HCT116 (cell line): Measurements from ENCODE around the gene RPS27L. TPM values are rescaled to one million over a fixed set of nuclear protein-coding genes. Genes with fewer than 3 reads are reported as not detected.
A peak's percentile ranks its signal among the peaks of the same experiment; 100 is the strongest.

Experiments used
- ATAC-seq: fragments of 200-7000 bp; cut with Tn5 transposase; 2 replicates; pipeline ENCODE4 v1.9.1; 2020; ENCODE audit warnings: mild to moderate bottlenecking, moderate library complexity
- BruUV-seq: library from RNA; stranded (reverse); fragments of 400-500 nt; replicated peaks from 2 replicates; lab custom pipeline; 2021; lab: Mats Ljungman, UMichigan
- CTCF ChIA-PET: fragments of 300-600 bp; sonication (Branson Sonifier 250); formaldehyde crosslinking; loops from one replicate; lab custom pipeline; 2021; ENCODE audit warnings: antibody characterized with exemption; lab: Charles Lee
- POLR2A ChIA-PET: fragments of 300-600, 350-600 bp; sonication (Branson Sonifier 250); formaldehyde crosslinking; loops from one replicate; lab custom pipeline; 2021; ENCODE audit warnings: antibody characterized with exemption; lab: Charles Lee
- RAD21 ChIA-PET, 2 experiments: fragments of 300-600 bp; sonication (Branson Sonifier 250); formaldehyde crosslinking; loops; one replicate each; lab custom pipeline; 2023; ENCODE audit warnings: low total read pairs in 2 of 2; ENCODE audit not compliant: uncharacterized antibody in 2 of 2, unreplicated experiment in 2 of 2, low non-redundant PET in 1 of 2; lab: Charles Lee
- DNase-seq: peaks from one replicate; pipeline ENCODE4 v3.0.0-alpha.2; 2010; ENCODE audit warnings: low read depth, low spot score
- H2AFZ ChIP-seq: fragments of 200-600 bp; shearing (Covaris generic), sonication (generic); 2 replicates; pipeline ENCODE4 v1.6.1; 2017; ENCODE audit warnings: low read depth, mixed run types, mixed read lengths, antibody characterized with exemption, low read length; ENCODE audit not compliant: poor library complexity, severe bottlenecking
- H3K27ac ChIP-seq: 2 replicates; pipeline ENCODE4 v1.5.1; 2012; ENCODE audit warnings: low read depth, low read length
- H3K27me3 ChIP-seq: fragments of 200-600 bp; sonication (generic); 2 replicates; pipeline ENCODE4 v1.6.1; 2016; ENCODE audit warnings: mixed run types, low read length, mixed read lengths; ENCODE audit not compliant: insufficient read depth
- H3K36me3 ChIP-seq, 2 experiments: fragments of 200-500 bp in 1 of 2; fragments of 200-600 bp in 1 of 2; sonication (Bioruptor generic) in 1 of 2; sonication (generic) in 1 of 2; 2 replicates each; pipeline versions ENCODE4 v1.5.1 to v1.6.1; 2014 to 2016; ENCODE audit warnings: low read length in 2 of 2, inconsistent platforms in 1 of 2, mixed read lengths in 1 of 2, mixed run types in 1 of 2; ENCODE audit not compliant: insufficient read depth in 2 of 2, control insufficient read depth in 1 of 2
- H3K4me1 ChIP-seq, 2 experiments: fragments of 200-600 bp in 1 of 2; sonication (generic) in 1 of 2; 2 replicates each; pipeline versions ENCODE4 v1.5.1 to v1.6.1; 2012 to 2017; ENCODE audit warnings: low read length in 2 of 2, inconsistent platforms in 1 of 2, mild to moderate bottlenecking in 1 of 2, mixed read lengths in 1 of 2, mixed run types in 1 of 2, moderate library complexity in 1 of 2; ENCODE audit not compliant: insufficient read depth in 2 of 2, control insufficient read depth in 1 of 2
- H3K4me2 ChIP-seq: fragments of 200-600 bp; sonication (generic); 2 replicates; pipeline ENCODE4 v1.6.1; 2017; ENCODE audit warnings: mixed run types, low read length, mixed read lengths
- H3K4me3 ChIP-seq, 2 experiments: fragments of 200-600 bp in 1 of 2; sonication (generic) in 1 of 2; replicated peaks in 1 of 2; 2 replicates each; pipeline ENCODE4 v1.5.1; 2011 to 2016; ENCODE audit warnings: low read length in 2 of 2, control low read depth in 1 of 2, low read depth in 1 of 2, mild to moderate bottlenecking in 1 of 2, mixed read lengths in 1 of 2, mixed run types in 1 of 2
- H3K79me2 ChIP-seq: fragments of 200-600 bp; sonication (generic); 2 replicates; pipeline ENCODE4 v1.6.1; 2017; ENCODE audit warnings: mild to moderate bottlenecking, mixed run types, low read length, moderate library complexity, mixed read lengths; ENCODE audit not compliant: insufficient read depth
- H3K9ac ChIP-seq: fragments of 200-600 bp; sonication (generic); 2 replicates; pipeline ENCODE4 v1.6.1; 2016; ENCODE audit warnings: low read length, mixed read lengths
- H3K9me2 ChIP-seq: fragments of 200-600 bp; sonication (generic), shearing (Covaris generic); 2 replicates; pipeline ENCODE4 v1.6.1; 2017; ENCODE audit warnings: mixed run types, mild to moderate bottlenecking, moderate library complexity; ENCODE audit not compliant: insufficient read depth
- H3K9me3 ChIP-seq, 2 experiments: fragments of 200-500 bp in 1 of 2; fragments of 200-600 bp in 1 of 2; sonication (Bioruptor generic) in 1 of 2; sonication (generic) in 1 of 2; 2 replicates each; pipeline ENCODE4 v1.6.1; 2014 to 2017; ENCODE audit warnings: low read length in 2 of 2, mixed read lengths in 2 of 2, inconsistent platforms in 1 of 2, low read depth in 1 of 2, mild to moderate bottlenecking in 1 of 2, mixed run types in 1 of 2, moderate library complexity in 1 of 2; ENCODE audit not compliant: control insufficient read depth in 1 of 2, insufficient read depth in 1 of 2
- H4K20me1 ChIP-seq: fragments of 200-600 bp; sonication (generic), shearing (Covaris generic); 2 replicates; pipeline ENCODE4 v1.6.1; 2017; ENCODE audit warnings: mixed run types, mild to moderate bottlenecking, moderate library complexity; ENCODE audit not compliant: insufficient read depth
- ATF3 ChIP-seq: IDR thresholded peaks from 2 replicates; pipeline ENCODE4 v1.6.1; 2012
- CBX3 ChIP-seq: IDR thresholded peaks from 2 replicates; pipeline ENCODE4 v1.6.1; 2012; ENCODE audit warnings: low read depth
- CTCF ChIP-seq, 3 experiments: fragments of 200-600 bp in 1 of 3; sonication (generic) in 1 of 3; IDR thresholded peaks in 2 of 3; conservative IDR thresholded peaks in 1 of 3; 2 replicates each; pipeline ENCODE4 v1.5.1; 2012 to 2017; ENCODE audit warnings: low read depth in 2 of 3, low read length in 2 of 3, antibody characterized with exemption in 1 of 3, borderline replicate concordance in 1 of 3, control low read depth in 1 of 3, mild to moderate bottlenecking in 1 of 3, mixed read lengths in 1 of 3, mixed run types in 1 of 3, moderate library complexity in 1 of 3; ENCODE audit not compliant: insufficient read depth in 1 of 3
- EZH2phosphoT487 ChIP-seq: fragments of 200-600 bp; IDR thresholded peaks from 2 replicates; pipeline ENCODE4 v1.6.1; 2018; ENCODE audit warnings: antibody characterized with exemption, borderline replicate concordance
- FOSL1 ChIP-seq: IDR thresholded peaks from 2 replicates; pipeline ENCODE4 v1.6.1; 2012; ENCODE audit warnings: low read depth
- JUND ChIP-seq: IDR thresholded peaks from 2 replicates; pipeline ENCODE4 v1.6.1; 2012
- MAX ChIP-seq: IDR thresholded peaks from 2 replicates; pipeline ENCODE4 v1.6.1; 2012
- POLR2A ChIP-seq: IDR thresholded peaks from 2 replicates; pipeline ENCODE4 v1.7.0; 2011; ENCODE audit warnings: borderline replicate concordance; ENCODE audit not compliant: insufficient read depth, insufficient read length; ENCODE audit errors: extremely low read depth
- POLR2AphosphoS5 ChIP-seq: IDR thresholded peaks from 2 replicates; pipeline ENCODE4 v1.6.1; 2011; ENCODE audit warnings: mild to moderate bottlenecking, low read depth, low read length, moderate library complexity
- RAD21 ChIP-seq: IDR thresholded peaks from 2 replicates; pipeline ENCODE4 v1.6.1; 2012; ENCODE audit warnings: low read depth, mild to moderate bottlenecking
- SP1 ChIP-seq: IDR thresholded peaks from 2 replicates; pipeline ENCODE4 v1.6.1; 2012; ENCODE audit warnings: low read depth
- SRF ChIP-seq: IDR thresholded peaks from 2 replicates; pipeline ENCODE4 v1.6.1; 2012; ENCODE audit warnings: low read depth
- TCF7L2 ChIP-seq: IDR thresholded peaks from 2 replicates; pipeline ENCODE4 v1.7.0; 2011; ENCODE audit warnings: borderline replicate concordance, inconsistent platforms; ENCODE audit not compliant: insufficient read depth, insufficient read length; ENCODE audit errors: extremely low read depth
- YY1 ChIP-seq: IDR thresholded peaks from 2 replicates; pipeline ENCODE4 v1.6.1; 2011; ENCODE audit warnings: low read length, low read depth, moderate library complexity, mild to moderate bottlenecking; ENCODE audit not compliant: insufficient replicate concordance; ENCODE audit errors: extremely low read depth
- ZFX ChIP-seq: fragments of 450-650 bp; IDR thresholded peaks from 2 replicates; pipeline ENCODE4 v1.6.1; 2017
- ZNF274 ChIP-seq: fragments of 200-500 bp; sonication (Bioruptor generic); IDR thresholded peaks from 2 replicates; pipeline ENCODE4 v1.6.1; 2014; ENCODE audit warnings: mild to moderate bottlenecking, low read depth, low read length, inconsistent platforms
- intact Hi-C: fragments of 100-400 bp; cut with micrococcal nuclease; formaldehyde crosslinking; loops from 2 replicates; pipeline ENCODE4 v1.10.0; 2022
- total RNA-seq: library from RNA; stranded (reverse); gene quantifications from one replicate; pipeline ENCODE4 v1.2.1, GENCODE V29; 2021; ENCODE audit not compliant: unreplicated experiment
- TF ChIP-seq, protein P1 (sequence below): IDR thresholded peaks from 2 replicates; pipeline ENCODE4 v1.6.1; 2012; ENCODE audit warnings: low read depth

Gene RPS27L
- total RNA-seq, 1 experiment from 2014 or later, result 139 TPM

GRCh38 chr15:63188926-63189871, 31.9 kb upstream of the RPS27L start, which contains the start of gene RAB8B:
RAB8B (plus strand) TSS chr15:63189606; CDS start chr15:63189625, 19 bp downstream.
- H4K20me1 ChIP-seq, result no peaks in the 10 kb centered on the region
- no peaks in the 10 kb centered on the region for H3K79me2 ChIP-seq
- H3K36me3 ChIP-seq, result no peaks in the 10 kb centered on the region
- ChIA-PET POLR2A (interaction anchor here (0.6 to 1.4 kb wide), 2 partner anchors 32 to 46 kb away, joined by 3 to 4 read pairs; partner anchors contain the start of gene RPS27L), RAD21 (no interaction called here), CTCF (no interaction called here)
- H3K27me3 ChIP-seq, result no peaks in the 10 kb centered on the region
- BruUV-seq, result no TSS peak
- peak; percentile 81 for DNase-seq
- no peaks in the 10 kb centered on the region for H3K9me2 ChIP-seq
- peak within 1 kb of the TSS; percentile 88 for H3K4me2 ChIP-seq
- no peaks in the 10 kb centered on the region for H3K9me3 ChIP-seq
- TF ChIP-seq, protein P1, sequence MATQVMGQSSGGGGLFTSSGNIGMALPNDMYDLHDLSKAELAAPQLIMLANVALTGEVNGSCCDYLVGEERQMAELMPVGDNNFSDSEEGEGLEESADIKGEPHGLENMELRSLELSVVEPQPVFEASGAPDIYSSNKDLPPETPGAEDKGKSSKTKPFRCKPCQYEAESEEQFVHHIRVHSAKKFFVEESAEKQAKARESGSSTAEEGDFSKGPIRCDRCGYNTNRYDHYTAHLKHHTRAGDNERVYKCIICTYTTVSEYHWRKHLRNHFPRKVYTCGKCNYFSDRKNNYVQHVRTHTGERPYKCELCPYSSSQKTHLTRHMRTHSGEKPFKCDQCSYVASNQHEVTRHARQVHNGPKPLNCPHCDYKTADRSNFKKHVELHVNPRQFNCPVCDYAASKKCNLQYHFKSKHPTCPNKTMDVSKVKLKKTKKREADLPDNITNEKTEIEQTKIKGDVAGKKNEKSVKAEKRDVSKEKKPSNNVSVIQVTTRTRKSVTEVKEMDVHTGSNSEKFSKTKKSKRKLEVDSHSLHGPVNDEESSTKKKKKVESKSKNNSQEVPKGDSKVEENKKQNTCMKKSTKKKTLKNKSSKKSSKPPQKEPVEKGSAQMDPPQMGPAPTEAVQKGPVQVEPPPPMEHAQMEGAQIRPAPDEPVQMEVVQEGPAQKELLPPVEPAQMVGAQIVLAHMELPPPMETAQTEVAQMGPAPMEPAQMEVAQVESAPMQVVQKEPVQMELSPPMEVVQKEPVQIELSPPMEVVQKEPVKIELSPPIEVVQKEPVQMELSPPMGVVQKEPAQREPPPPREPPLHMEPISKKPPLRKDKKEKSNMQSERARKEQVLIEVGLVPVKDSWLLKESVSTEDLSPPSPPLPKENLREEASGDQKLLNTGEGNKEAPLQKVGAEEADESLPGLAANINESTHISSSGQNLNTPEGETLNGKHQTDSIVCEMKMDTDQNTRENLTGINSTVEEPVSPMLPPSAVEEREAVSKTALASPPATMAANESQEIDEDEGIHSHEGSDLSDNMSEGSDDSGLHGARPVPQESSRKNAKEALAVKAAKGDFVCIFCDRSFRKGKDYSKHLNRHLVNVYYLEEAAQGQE, result no peak
- TF ChIP-seq EZH2phosphoT487 (no peak), MAX (peak; percentile 34; the same call in 1 of the 2 replicates), CBX3 (no peak), ZFX (no peak), JUND (no peak), CTCF (IDR thresholded peaks at IDR 0.05 in 2 of 3, conservative IDR thresholded peaks at IDR 0.05 in 1 of 3; ENCODE audit: borderline replicate concordance in 1 of 3, insufficient read depth in 1 of 3, low read depth in 2 of 3, low read length in 2 of 3) (no peak), ATF3 (no peak), ZNF274 (no peak), TCF7L2 (peak; percentile 35), POLR2A (peak; percentile 68), RAD21 (no peak), POLR2AphosphoS5 (peak; percentile 75), SRF (peak; percentile 90), FOSL1 (no peak), SP1 (peak; percentile 90), YY1 (no peak)
- intact Hi-C loops, result no loop called here
- peak within 1 kb of the TSS; percentile 81 for H2AFZ ChIP-seq
- H3K9ac ChIP-seq, result peak within 1 kb of the TSS; percentile 59
- H3K4me1 ChIP-seq, result peaks cover 4 to 16% of the 10 kb centered on the region in 2 experiments; a peak in 3 of 4 replicates
- H3K27ac ChIP-seq, result no peak within 1 kb of the TSS
- ATAC-seq, result peak; percentile 99
- peak within 1 kb of the TSS; percentile 73 to 76 for H3K4me3 ChIP-seq
